ENCODE data around the gene EHMT1.
A peak's percentile ranks its signal among the peaks of the same experiment; 100 is the strongest.

The EHMT1 gene

GRCh38 chr9:137742698-137743097 lies 123.9 kb downstream of the EHMT1 start:
- DNase-seq: no peak

- no peak for DNase-seq
These were observed 124.9 kb downstream of the EHMT1 start for GRCh38 chr9:137743695-137744094.

GRCh38 chr9:137744632-137745183 lies 125.9 kb downstream of the EHMT1 start:
- no peak for DNase-seq

- no peak for DNase-seq
These were observed 126.8 kb downstream of the EHMT1 start for GRCh38 chr9:137745541-137745991.

- no peak for DNase-seq
These were observed 129.5 kb downstream of the EHMT1 start for GRCh38 chr9:137748311-137748710.

GRCh38 chr9:137748741-137749140 lies 129.9 kb downstream of the EHMT1 start:
- DNase-seq: no peak

- DNase-seq: no peak
These were observed 130.7 kb downstream of the EHMT1 start for GRCh38 chr9:137749511-137749910.

- DNase-seq: no peak
These were observed 131.2 kb downstream of the EHMT1 start for GRCh38 chr9:137750007-137750406.

GRCh38 chr9:137750566-137750965 lies 131.8 kb downstream of the EHMT1 start:
- DNase-seq: no peak

GRCh38 chr9:137751616-137752015 lies 132.8 kb downstream of the EHMT1 start:
- DNase-seq: no peak

GRCh38 chr9:137752426-137752825 lies 133.6 kb downstream of the EHMT1 start:
- no peak for DNase-seq

GRCh38 chr9:137753192-137753765 lies 134.5 kb downstream of the EHMT1 start:
- no peak for DNase-seq

GRCh38 chr9:137755261-137755927 lies 136.6 kb downstream of the EHMT1 start:
- DNase-seq: no peak

GRCh38 chr9:137756045-137756744 lies 137.4 kb downstream of the EHMT1 start:
- DNase-seq: no peak

- no peak for DNase-seq
These were observed 138.3 kb downstream of the EHMT1 start for GRCh38 chr9:137757139-137757538.

- peak; percentile 43 for DNase-seq
These were observed 138.8 kb downstream of the EHMT1 start for GRCh38 chr9:137757613-137758029.

- no peak for DNase-seq
These were observed 139.3 kb downstream of the EHMT1 start for GRCh38 chr9:137758067-137758466.

GRCh38 chr9:137759117-137759516 lies 140.3 kb downstream of the EHMT1 start:
- DNase-seq: no peak

GRCh38 chr9:137759649-137760321 lies 141.0 kb downstream of the EHMT1 start:
- DNase-seq: no peak

- DNase-seq: no peak
These were observed 141.6 kb downstream of the EHMT1 start for GRCh38 chr9:137760426-137760825.

- DNase-seq: no peak
These were observed 142.2 kb downstream of the EHMT1 start for GRCh38 chr9:137761032-137761431.

GRCh38 chr9:137761793-137762192 lies 143.0 kb downstream of the EHMT1 start:
- no peak for DNase-seq

GRCh38 chr9:137762414-137763061 lies 143.7 kb downstream of the EHMT1 start:
- DNase-seq: no peak
